ENCODE results near the gene HINFP. TPM values are rescaled to one million over a fixed set of nuclear protein-coding genes. Genes with fewer than 3 reads are reported as not detected.

Gene HINFP
- total RNA-seq, 1 experiment from 2014 or later: 42.4 TPM

- Histone ChIP-seq H4K5ac (ENCODE audit: insufficient read length, low read depth, low read length) (no peak overlapping the region), H3K27ac (ENCODE audit: insufficient read length, low read depth, low read length) (no peak overlapping the region), H2BK5ac (ENCODE audit: insufficient read length, low read length) (no peak overlapping the region), H3K4me1 (ENCODE audit: insufficient read depth, low read length) (no peaks in the 10 kb centered on the region; the same call in 1 of the 2 replicates), H4K91ac (ENCODE audit: insufficient read length, low read depth, low read length) (no peak overlapping the region), H2BK120ac (ENCODE audit: low read depth, low read length, poor library complexity, severe bottlenecking) (no peak overlapping the region), H3K79me1 (ENCODE audit: insufficient read depth, low read depth, low read length, poor library complexity, severe bottlenecking) (no peaks in the 10 kb centered on the region), H3T11ph (ENCODE audit: low read length) (no peak overlapping the region), H3K4me2 (ENCODE audit: insufficient read depth, insufficient read length, low read length) (no peak overlapping the region), H2BK12ac (ENCODE audit: insufficient read length, low read depth, low read length) (no peak overlapping the region), H3K56ac (ENCODE audit: insufficient read length, low read depth, low read length) (no peak overlapping the region), H3K23ac (ENCODE audit: insufficient read length, low read depth, low read length) (no peak overlapping the region), H4K20me1 (ENCODE audit: control insufficient read depth, insufficient read depth, insufficient read length) (no peaks in the 10 kb centered on the region), H3K18ac (ENCODE audit: insufficient read length, low read depth, low read length) (no peak overlapping the region), H3K27me3 (ENCODE audit: insufficient read depth, low read length) (peaks cover 18% of the 10 kb centered on the region), H3K9ac (ENCODE audit: extremely low read depth, insufficient read length, low read length) (no peak overlapping the region), H4K8ac (replicated peaks; ENCODE audit: insufficient read length, low read depth, low read length) (no peak overlapping the region), H2BK20ac (ENCODE audit: low read depth, low read length, poor library complexity, severe bottlenecking) (no peak overlapping the region), H3K23me2 (ENCODE audit: insufficient read length, low read depth, low read length, poor library complexity, severe bottlenecking) (peaks cover 16% of the 10 kb centered on the region), H3K79me2 (ENCODE audit: insufficient read depth, low read length) (no peaks in the 10 kb centered on the region), H3K14ac (ENCODE audit: insufficient read depth, low read length) (no peak overlapping the region), H2BK15ac (ENCODE audit: low read depth, low read length) (no peak overlapping the region), H3K9me3 (ENCODE audit: control insufficient read depth, low read depth, low read length) (no peaks in the 10 kb centered on the region), H2AK5ac (ENCODE audit: insufficient read length, low read length) (no peak overlapping the region), H2AFZ (ENCODE audit: low read length) (no peak overlapping the region), H3K4ac (ENCODE audit: low read depth, low read length) (no peak overlapping the region)
- TF ChIP-seq CTCF (conservative IDR thresholded peaks at IDR 0.05): no peak
- H3K9me3 Mint-ChIP-seq: no peaks in the 10 kb centered on the region
- no peaks in the 10 kb centered on the region; a peak in 1 of 7 replicates for H3K36me3 Mint-ChIP-seq (ENCODE audit: insufficient read depth in 1 of 3, low read depth in 3 of 3)
- 100% methylated on average over 3 of the region's 4 CpGs for WGBS (ENCODE audit: extremely low coverage, insufficient read length, low lambda C conversion rate)
- DNase-seq: no peak
- no peak overlapping the region for H3K27ac Mint-ChIP-seq
- H3K4me3 Mint-ChIP-seq: no peak overlapping the region
- peaks cover 17 to 24% of the 10 kb centered on the region in 2 experiments for H3K4me1 Mint-ChIP-seq
- peaks cover 64% of the 10 kb centered on the region for H3K27me3 Mint-ChIP-seq (ENCODE audit: low read depth)
Observed at GRCh38 chr11:119152604-119153003, 31.2 kb downstream of the HINFP start.

All from H9 (cell line).